ENCODE measurements around the gene DPEP2.
A peak's percentile ranks its signal among the peaks of the same experiment; 100 is the strongest.
"Not testable (repeated sequence)": the region's sequence is repeated elsewhere in the genome, so short reads cannot be mapped to it uniquely, and the experiment has no call there.

Gene DPEP2

DNA sequence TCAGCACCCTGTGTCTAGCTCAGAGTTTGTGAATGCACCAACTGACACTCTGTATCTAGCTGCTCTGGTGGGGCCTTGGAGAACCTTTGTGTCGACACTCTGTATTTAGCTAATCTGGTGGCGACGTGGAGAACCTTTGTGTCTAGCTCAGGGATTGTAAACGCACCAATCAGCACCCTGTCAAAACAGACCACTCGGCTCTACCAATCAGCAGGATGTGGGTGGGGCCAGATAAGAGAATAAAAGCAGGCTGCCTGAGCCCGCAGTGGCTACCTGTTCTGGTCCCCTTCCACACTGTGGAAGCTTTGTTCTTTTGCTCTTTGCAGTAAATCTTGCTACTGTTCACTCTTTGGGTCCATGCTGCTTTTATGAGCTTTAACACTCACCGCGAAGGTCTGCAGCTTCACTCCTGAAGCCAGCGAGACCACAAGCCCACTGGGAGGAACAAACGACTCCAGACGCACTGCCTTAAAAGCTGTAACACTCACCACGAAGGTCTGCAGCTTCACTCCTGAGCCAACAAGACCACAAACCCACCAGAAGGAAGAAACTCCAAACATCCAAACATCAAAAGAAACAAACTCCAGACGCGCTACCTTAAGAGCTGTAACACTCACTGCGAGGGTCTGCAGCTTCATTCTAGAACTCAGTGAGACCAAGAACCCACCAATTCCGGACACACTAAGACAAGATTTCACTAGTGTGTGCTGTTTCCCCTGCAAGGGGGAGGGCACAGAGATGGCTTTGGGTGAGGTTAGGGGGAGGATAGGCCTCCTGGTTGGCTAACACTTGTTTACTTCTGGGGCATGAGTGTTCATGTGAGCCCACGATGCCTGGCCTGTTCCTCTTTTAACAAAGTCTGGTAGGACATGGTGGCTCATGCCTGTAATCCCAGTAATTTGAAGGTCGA is at the start of gene DPEP2:
TSS of gene DPEP2 (minus strand) at position 706 of the 910 bp plus-strand sequence. CDS start 6,272 bp downstream, outside the sequence.
- not testable (repeated sequence) for DNase-seq (ENCODE audit: low spot score)

- DNase-seq (ENCODE audit: low spot score): no peak
These were observed 48.7 kb upstream of the DPEP2 start for GRCh38 chr16:68047987-68048386.

GRCh38 chr16:68046106-68046505 is 46.8 kb upstream of the DPEP2 start:
- DNase-seq (ENCODE audit: low spot score): no peak

DNA sequence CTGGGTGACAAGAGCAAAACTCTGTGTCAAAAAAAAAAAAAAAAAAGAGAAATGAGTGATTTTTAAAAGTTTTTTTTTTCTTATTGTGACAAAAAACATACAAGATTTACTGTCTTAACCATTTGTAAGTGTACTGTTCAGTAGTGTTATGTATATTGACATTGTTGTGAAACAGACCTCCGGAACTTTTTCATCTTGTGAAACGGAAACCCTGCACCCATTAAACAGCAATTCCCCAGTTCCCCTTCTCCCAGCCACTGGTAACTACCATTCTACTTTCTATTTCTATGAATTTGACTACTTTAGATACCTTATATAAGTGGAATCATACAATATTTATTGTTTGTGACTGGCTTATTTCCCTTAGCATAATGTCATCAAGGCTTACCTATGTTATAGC is 42.5 kb upstream of the DPEP2 start:
- no peak for DNase-seq (ENCODE audit: low spot score)

DNA sequence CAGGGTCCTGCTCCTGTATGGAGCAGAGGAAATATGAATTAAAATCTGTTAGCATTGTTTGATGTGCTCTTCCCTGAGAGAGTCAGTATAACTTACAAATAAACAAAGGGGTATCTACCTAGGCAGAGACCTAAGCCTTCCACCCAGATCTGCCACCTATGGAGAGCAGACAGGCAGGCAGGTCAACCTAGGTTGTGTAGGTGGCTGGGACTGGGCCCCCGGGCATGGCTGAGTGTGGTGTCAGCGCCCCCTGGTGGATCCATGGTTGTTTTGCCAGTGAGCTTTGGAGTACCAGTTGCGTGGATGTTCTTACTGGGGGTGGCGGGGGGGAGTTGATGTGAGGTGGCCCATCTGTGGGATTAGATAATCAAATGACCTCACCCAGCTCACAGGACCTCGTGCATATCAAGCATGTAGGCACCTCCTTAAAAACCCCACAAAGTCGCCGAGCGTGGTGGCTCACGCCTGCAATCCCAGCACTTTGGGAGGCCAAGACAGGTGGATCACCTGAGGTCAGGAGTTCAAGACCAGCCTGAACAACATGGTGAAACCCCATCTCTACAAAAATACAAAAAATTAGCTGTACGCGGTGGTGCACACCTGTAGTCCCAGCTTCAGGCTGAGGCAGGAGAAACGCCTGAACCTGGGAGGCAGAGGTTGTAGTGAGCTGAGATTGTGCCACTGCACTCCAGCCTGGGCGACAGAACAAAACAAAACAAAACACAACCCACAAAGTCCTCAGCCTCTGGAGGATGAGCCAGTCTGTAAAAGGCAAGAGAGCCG is 41.4 kb upstream of the DPEP2 start:
- DNase-seq (ENCODE audit: low spot score): peak; percentile 55

DNA sequence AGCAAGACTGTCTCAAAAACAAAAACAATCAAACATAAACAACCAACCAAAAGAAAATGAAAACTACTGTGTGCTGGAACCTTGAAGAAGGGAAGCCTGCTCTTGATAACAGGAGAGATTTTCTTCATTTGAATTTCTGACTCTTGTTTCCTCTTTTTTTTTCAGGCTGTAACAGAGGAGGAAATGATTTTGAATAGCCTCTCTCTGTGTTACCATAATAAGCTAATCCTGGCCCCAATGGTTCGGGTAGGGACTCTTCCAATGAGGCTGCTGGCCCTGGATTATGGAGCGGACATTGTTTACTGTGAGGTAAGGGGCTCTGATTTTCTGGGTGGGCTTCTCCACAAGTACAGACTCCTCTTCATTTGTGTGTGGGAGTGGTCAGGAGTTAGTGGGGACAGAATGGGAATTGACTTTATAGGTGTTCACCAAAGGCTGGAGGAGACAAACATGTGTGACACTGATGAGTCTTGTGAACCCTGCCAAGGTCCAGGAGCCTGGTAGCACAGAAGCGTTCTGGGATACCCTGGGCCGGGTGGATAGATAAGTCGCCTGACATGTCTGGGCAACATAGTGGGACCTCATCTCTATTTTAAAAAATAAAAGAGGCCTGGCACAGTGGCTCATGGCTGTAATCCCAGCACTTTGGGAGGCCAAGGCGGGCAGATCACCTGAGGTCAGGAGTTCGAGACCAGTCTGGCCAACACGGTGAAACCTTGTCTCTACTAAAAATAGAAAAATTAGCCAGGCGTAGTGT is 38.7 kb upstream of the DPEP2 start:
- DNase-seq (ENCODE audit: low spot score): no peak

GRCh38 chr16:68035227-68035626 is 35.9 kb upstream of the DPEP2 start:
- DNase-seq (ENCODE audit: low spot score): no peak

GRCh38 chr16:68033101-68033500 is 33.8 kb upstream of the DPEP2 start:
- DNase-seq (ENCODE audit: low spot score): no peak

DNA sequence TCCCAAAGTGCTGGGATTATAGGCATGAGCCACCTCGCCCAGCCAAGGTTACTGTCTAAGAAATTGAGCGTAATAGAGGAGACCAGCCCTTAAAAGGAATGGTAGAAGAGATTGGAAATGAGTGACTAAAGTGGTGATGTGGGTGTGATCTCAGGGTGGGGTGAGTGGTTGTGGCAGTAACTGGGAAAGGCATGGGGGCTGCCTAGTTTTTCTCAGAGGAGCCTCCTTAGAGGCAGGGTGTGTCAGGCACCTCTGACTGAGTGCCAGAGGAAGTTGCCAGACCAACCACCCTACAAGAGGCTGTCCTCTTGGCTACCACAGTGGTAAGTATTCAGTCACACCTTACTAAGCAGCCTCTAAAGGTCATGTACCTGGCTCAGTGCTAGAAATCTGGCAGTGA is 32.7 kb upstream of the DPEP2 start:
- peak; percentile 34 for DNase-seq (ENCODE audit: low spot score)

- DNase-seq (ENCODE audit: low spot score): not testable (repeated sequence)
These were observed 30.8 kb upstream of the DPEP2 start for GRCh38 chr16:68030108-68030507.

- DNase-seq (ENCODE audit: low spot score): no peak
These were observed 29.7 kb upstream of the DPEP2 start for GRCh38 chr16:68028996-68029395.

DNA sequence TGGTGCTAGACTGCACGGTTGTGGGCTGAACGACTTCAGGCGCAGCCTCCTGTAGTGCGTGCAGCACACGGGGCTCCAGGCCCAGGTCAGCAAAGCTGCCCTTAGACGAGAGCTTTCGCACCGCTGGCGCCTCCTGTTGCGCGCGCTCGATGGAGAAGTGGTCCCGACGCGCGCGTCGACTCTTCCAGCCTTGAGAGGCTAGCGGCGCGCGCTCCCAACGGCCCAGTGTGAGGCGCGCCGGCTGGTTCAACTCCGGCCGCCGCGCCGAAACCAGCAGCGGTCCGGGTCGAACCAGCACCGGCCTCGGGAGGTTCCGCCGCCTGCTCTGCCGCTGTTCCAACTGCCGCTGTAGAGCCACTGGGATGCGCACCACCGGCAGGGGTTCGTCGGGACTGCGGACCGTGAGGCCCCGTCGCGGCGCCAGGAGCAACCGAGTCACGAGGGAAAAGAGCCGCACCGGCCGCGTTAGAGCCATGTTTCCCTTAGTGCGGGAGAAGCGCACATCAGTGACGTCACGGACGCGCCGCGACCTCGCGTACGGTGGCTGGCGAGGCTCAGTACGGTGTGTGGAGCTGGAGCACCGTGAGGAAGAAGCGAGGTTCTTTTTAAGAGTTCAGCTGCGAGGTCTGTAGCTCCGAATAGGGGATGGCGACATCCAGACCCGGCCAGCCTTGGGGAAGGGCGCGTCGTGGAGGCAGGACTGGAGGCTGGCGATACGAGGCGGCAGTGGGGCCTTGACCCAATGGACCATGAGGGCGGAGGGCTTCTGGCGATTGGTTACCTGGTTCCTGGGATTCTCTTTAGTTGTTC is 23.6 kb upstream of the DPEP2 start, which contains the start of the genes DDX28 and DUS2:
TSS of gene DDX28 (minus strand) at position 505 of the 810 bp plus-strand sequence. CDS start at position 475, 30 bp downstream.
TSS of gene DUS2 (plus strand) at position 557 of the 810 bp plus-strand sequence. CDS start 14,740 bp downstream, outside the sequence.
- peak; percentile 89 for DNase-seq (ENCODE audit: low spot score)

DNA sequence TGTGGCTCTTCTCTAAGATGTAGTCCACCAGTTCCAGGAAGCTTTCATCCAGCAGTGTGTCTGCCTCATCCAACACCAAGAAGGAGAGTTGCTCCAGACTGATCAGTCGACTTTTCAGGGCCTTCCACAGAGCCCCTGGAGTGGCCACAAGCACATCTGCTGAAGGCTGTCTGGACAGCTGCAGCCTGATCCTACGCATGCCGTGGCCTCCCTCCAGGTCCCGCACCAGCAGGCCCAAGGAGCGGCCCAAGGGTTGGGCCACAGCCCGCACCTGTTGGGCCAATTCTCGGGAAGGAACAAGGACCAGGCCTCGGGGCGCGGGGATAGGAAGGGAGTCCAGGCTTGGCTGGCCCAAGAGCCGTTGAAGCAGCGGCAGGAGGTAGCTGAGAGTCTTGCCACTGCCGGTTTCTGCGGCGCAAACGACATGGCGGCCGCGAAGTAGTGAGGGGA is 23.0 kb upstream of the DPEP2 start:
- no peak for DNase-seq (ENCODE audit: low spot score)

GRCh38 chr16:68021490-68021889 is 22.2 kb upstream of the DPEP2 start:
- DNase-seq (ENCODE audit: low spot score): no peak

GRCh38 chr16:68019167-68019680 is 19.9 kb upstream of the DPEP2 start:
- no peak for DNase-seq (ENCODE audit: low spot score)

DNA sequence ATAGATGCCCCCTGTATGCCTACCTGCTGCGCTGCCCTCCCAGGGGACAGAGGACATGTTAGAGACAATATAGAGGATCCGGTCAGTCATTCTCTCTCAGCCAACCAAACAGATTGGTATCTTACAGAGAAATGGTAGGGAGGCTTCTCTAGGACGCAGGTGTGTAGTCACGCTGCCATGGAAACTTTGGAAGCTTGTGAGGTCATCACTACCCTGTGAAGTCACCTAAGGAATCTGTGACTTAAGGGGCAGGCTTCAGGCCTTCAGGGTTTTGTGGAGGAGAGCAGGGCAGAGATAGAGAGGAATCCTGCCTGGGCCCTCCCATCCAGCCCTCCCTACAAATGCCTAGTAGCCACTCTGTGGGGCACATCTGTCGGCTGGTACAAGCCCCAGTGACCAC is 16.4 kb upstream of the DPEP2 start, which contains the start of gene DPEP2NB:
TSS of gene DPEP2NB (minus strand) at position 231 of the 400 bp plus-strand sequence. CDS start at position 90, 141 bp downstream.
- no peak for DNase-seq (ENCODE audit: low spot score)

DNA sequence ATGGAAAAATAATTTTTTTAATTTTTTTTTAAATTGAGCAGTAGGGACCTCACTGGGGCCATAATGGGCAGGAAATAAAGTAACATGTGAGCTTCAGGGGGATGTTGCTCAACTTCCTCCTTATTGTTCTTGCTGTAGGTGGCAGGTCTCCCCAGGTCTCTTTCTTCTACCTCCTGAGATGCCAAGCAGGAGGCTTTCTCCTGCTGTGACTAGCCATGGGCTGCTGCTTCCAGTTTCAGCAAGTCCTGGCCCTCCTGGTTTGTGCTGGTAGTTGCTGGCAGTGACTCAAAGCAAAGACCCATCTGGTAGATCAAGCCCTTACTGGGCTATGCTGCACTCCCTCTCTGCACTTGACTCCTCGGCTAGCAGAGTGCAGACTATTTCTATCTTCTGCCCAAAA is 14.2 kb upstream of the DPEP2 start:
- DNase-seq (ENCODE audit: low spot score): no peak

DNA sequence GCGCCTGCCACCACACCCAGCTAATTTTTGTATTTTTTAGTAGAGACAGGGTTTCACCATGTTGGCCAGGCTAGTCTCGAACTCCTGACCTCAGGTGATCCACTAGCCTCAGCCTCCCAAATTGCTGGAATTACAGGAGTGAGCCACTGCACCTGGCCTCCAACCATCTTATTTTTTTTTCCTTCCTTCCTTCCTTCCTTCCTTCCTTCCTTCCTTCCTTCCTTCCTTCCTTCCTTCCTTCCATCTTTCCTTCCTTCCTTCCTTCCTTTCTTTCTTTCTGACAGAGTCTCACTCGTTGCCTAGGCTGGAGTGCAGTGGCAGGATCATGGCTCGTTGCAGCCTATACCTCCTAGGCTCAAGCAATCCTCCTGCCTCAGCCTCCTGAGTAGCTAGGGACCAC is 10.6 kb upstream of the DPEP2 start:
- DNase-seq (ENCODE audit: low spot score): not testable (repeated sequence)

DNA sequence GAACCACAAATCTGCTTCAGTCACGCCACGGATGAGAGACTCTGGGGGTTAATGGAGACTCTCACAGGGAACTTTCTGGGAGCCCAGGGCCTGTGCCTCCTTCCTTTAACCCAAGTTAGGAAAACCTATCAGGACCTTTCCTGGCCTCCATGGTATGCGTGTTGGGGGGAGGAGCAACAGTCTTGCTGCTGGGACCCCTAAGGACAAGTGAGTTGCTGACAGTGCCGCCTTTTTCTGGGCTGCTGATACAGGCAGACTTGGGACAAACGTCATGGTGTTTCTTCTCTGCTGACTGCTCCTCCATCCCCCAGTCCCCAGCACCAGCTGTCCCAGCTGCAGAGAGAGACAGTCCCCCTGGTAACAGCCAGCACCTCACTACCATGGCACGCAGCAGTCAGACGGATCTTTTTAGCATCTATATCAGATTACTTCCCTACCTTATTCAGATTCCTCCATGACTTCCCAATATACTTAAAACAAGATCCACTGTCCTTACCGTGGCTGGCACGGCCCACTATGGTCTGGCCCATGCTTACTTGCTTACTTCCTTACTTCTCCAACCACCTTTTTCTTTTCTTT is 10.0 kb upstream of the DPEP2 start:
- no peak for DNase-seq (ENCODE audit: low spot score)

DNA sequence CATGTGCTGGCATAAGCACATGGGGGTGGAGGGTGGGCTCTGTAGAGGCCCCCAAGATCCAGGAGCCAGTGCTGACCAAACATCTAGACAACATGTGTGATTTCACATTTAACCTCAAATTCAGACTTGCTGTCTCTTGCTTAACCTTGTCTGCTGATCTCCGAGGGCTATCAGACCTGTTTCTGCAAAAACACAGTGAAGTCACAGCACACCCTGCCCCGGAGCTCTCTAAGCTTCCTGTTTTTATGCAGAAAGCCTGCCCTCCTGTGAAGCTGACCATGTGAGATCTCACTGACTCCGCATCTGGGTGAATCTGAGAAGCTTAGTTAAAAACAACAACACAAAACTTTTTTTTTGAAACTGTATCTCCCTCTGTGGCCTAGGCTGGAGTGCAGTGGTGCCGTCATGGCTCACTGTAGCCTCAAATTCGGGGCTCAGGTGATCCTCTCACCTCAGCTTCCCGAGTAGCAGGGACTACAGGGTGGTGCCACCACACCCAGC is 6.6 kb upstream of the DPEP2 start:
- DNase-seq (ENCODE audit: low spot score): no peak
